Endothelial cell of umbilical vein (primary cell): ENCODE data around the gene CFAP57.

Source experiments
- CTCF ChIP-seq, 2 donors: IDR thresholded peaks; 1 replicate in 1 of 2; 2 replicates in 1 of 2; pipeline ENCODE4 v1.5.1; 2011; ENCODE audit warnings: low read length in 2 of 2, mild to moderate bottlenecking in 2 of 2, moderate library complexity in 2 of 2, control low read depth in 1 of 2, inconsistent platforms in 1 of 2, low read depth in 1 of 2; ENCODE audit not compliant: insufficient read depth in 1 of 2; ENCODE audit errors: extremely low read depth in 1 of 2
- FOS ChIP-seq: IDR thresholded peaks from 2 replicates; pipeline ENCODE4 v1.6.1; 2011; ENCODE audit warnings: mild to moderate bottlenecking, low read length, moderate library complexity, borderline replicate concordance; ENCODE audit not compliant: insufficient read depth
- MAX ChIP-seq: IDR thresholded peaks from 2 replicates; pipeline ENCODE4 v1.6.1; 2011; ENCODE audit not compliant: insufficient read depth, insufficient read length
- MYC ChIP-seq: IDR thresholded peaks from one replicate; pipeline ENCODE4 v1.6.1; 2011; ENCODE audit warnings: mild to moderate bottlenecking, low read depth, low read length
- POLR2A ChIP-seq: IDR thresholded peaks from 2 replicates; pipeline ENCODE4 v1.6.1; 2012; ENCODE audit warnings: low read depth, mild to moderate bottlenecking, control low read depth, low read length
- POLR2AphosphoS5 ChIP-seq: IDR thresholded peaks from 2 replicates; pipeline ENCODE4 v1.6.1; 2012; ENCODE audit warnings: low read depth, mild to moderate bottlenecking, control low read depth, low read length, moderate library complexity; ENCODE audit not compliant: insufficient read depth

- no peak for TF ChIP-seq CTCF (IDR thresholded peaks at IDR 0.05; ENCODE audit: extremely low read depth in 1 of 2, insufficient read depth in 1 of 2, low read depth in 1 of 2, low read length in 2 of 2)
- TF ChIP-seq POLR2A: no peak
- no peak for TF ChIP-seq MAX
- no peak for TF ChIP-seq MYC
- TF ChIP-seq POLR2AphosphoS5: no peak
- no peak for TF ChIP-seq FOS
Measured at GRCh38 chr1:43205671-43206070, 33.5 kb downstream of the CFAP57 start.
